Effector CD8-positive, alpha-beta T cell (primary cell): ENCODE measurements around the gene DNASE1L1.

Experiments
- DNase-seq: peaks from one replicate; lab custom pipeline; 2025; lab: John Stamatoyannopoulos, UW

Gene DNASE1L1

GRCh38 chrX:154436374-154436982 is 27.4 kb upstream of the DNASE1L1 start:
- peak; percentile 38 for DNase-seq

- DNase-seq, result no peak
Observed at GRCh38 chrX:154435171-154435733, 26.2 kb upstream of the DNASE1L1 start.

- DNase-seq, result no peak
Observed at GRCh38 chrX:154434394-154435168, 25.5 kb upstream of the DNASE1L1 start.

GRCh38 chrX:154433605-154434004 is 24.6 kb upstream of the DNASE1L1 start:
- no peak for DNase-seq

- DNase-seq, result no peak
Observed at GRCh38 chrX:154432210-154432609, 23.2 kb upstream of the DNASE1L1 start.

GRCh38 chrX:154431341-154431740 is 22.3 kb upstream of the DNASE1L1 start:
- no peak for DNase-seq

- DNase-seq, result no peak
Observed at GRCh38 chrX:154430916-154431315, 21.9 kb upstream of the DNASE1L1 start.

GRCh38 chrX:154430479-154430878 is 21.4 kb upstream of the DNASE1L1 start:
- no peak for DNase-seq

GRCh38 chrX:154429711-154430110 is 20.7 kb upstream of the DNASE1L1 start:
- no peak for DNase-seq

GRCh38 chrX:154428176-154429171 is 19.4 kb upstream of the DNASE1L1 start, which contains the start of gene ATP6AP1:
TSS of gene ATP6AP1 (plus strand) at chrX:154428677. CDS start at chrX:154428693, 16 bp downstream.
- DNase-seq, result peak; percentile 74

- DNase-seq, result no peak
Observed at GRCh38 chrX:154426916-154427770, 18.1 kb upstream of the DNASE1L1 start.

- DNase-seq, result no peak
Observed at GRCh38 chrX:154420402-154420756, 11.3 kb upstream of the DNASE1L1 start.

- DNase-seq, result no peak
Observed at GRCh38 chrX:154419688-154420401, 10.8 kb upstream of the DNASE1L1 start.

GRCh38 chrX:154419189-154419588 is 10.1 kb upstream of the DNASE1L1 start:
- no peak for DNase-seq

- DNase-seq, result no peak
Observed at GRCh38 chrX:154417157-154417556, 8.1 kb upstream of the DNASE1L1 start.

GRCh38 chrX:154413142-154413541 is 4.1 kb upstream of the DNASE1L1 start:
- no peak for DNase-seq

- DNase-seq, result no peak
Observed at GRCh38 chrX:154412468-154412867, 3.4 kb upstream of the DNASE1L1 start.

- DNase-seq, result peak; percentile 6
Observed at GRCh38 chrX:154411981-154412340, 2.9 kb upstream of the DNASE1L1 start.

- DNase-seq, result no peak
Observed at GRCh38 chrX:154408659-154409221, 314 bp downstream of the DNASE1L1 start.

GRCh38 chrX:154404625-154405192 is 4.3 kb downstream of the DNASE1L1 start:
- DNase-seq, result no peak
